Endothelial cell of umbilical vein (primary cell): ENCODE results near the gene PEX7.

ENCODE experiments used
- EZH2 ChIP-seq: IDR thresholded peaks from 2 replicates; pipeline ENCODE4 v1.6.1; 2012; ENCODE audit warnings: borderline replicate concordance, low read depth, mild to moderate bottlenecking, moderate library complexity, low read length, inconsistent platforms; ENCODE audit not compliant: severe bottlenecking
- MYC ChIP-seq: IDR thresholded peaks from one replicate; pipeline ENCODE4 v1.6.1; 2011; ENCODE audit warnings: mild to moderate bottlenecking, low read depth, low read length
- POLR2AphosphoS5 ChIP-seq: IDR thresholded peaks from 2 replicates; pipeline ENCODE4 v1.6.1; 2012; ENCODE audit warnings: low read depth, mild to moderate bottlenecking, control low read depth, low read length, moderate library complexity; ENCODE audit not compliant: insufficient read depth
- TF ChIP-seq, protein P1 (sequence below), 2 donors: IDR thresholded peaks; 1 replicate in 1 of 2; 2 replicates in 1 of 2; pipeline ENCODE4 v1.5.1; 2011; ENCODE audit warnings: low read length in 2 of 2, mild to moderate bottlenecking in 2 of 2, moderate library complexity in 2 of 2, control low read depth in 1 of 2, inconsistent platforms in 1 of 2, low read depth in 1 of 2; ENCODE audit not compliant: insufficient read depth in 1 of 2; ENCODE audit errors: extremely low read depth in 1 of 2

DNA sequence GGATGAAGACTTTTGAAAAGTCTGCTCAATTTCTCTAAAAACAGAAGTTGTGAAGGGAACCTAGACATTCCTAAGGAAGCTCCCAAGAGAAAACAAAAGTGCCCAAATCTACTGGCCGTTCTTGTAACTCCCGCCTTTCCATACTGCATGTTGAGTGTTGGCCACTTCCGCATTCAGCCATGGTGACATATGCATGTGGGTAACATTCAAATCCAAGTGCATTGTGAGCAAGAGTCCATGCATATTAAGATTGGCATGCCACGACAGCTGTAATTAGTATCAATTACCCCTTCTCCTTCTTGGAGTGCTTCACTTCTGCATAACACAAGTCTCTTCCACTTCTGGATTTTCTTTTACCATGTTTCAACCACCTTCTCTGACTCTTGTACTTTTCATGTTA lies 108.1 kb downstream of the PEX7 start:
- no peak for TF ChIP-seq EZH2
- TF ChIP-seq POLR2AphosphoS5: no peak
- TF ChIP-seq, protein P1, sequence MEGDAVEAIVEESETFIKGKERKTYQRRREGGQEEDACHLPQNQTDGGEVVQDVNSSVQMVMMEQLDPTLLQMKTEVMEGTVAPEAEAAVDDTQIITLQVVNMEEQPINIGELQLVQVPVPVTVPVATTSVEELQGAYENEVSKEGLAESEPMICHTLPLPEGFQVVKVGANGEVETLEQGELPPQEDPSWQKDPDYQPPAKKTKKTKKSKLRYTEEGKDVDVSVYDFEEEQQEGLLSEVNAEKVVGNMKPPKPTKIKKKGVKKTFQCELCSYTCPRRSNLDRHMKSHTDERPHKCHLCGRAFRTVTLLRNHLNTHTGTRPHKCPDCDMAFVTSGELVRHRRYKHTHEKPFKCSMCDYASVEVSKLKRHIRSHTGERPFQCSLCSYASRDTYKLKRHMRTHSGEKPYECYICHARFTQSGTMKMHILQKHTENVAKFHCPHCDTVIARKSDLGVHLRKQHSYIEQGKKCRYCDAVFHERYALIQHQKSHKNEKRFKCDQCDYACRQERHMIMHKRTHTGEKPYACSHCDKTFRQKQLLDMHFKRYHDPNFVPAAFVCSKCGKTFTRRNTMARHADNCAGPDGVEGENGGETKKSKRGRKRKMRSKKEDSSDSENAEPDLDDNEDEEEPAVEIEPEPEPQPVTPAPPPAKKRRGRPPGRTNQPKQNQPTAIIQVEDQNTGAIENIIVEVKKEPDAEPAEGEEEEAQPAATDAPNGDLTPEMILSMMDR (IDR thresholded peaks at IDR 0.05; ENCODE audit: extremely low read depth in 1 of 2, insufficient read depth in 1 of 2, low read depth in 1 of 2, low read length in 2 of 2): no peak
- TF ChIP-seq MYC: no peak
